ENCODE results near the gene TRIOBP. TPM values are rescaled to one million over a fixed set of nuclear protein-coding genes. Genes with fewer than 3 reads are reported as not detected.
"Not testable (repeated sequence)": the region's sequence is repeated elsewhere in the genome, so short reads cannot be mapped to it uniquely, and the experiment has no call there.

The TRIOBP gene
- total RNA-seq, 1 donor from 2014 or later = 40.6 TPM

DNA sequence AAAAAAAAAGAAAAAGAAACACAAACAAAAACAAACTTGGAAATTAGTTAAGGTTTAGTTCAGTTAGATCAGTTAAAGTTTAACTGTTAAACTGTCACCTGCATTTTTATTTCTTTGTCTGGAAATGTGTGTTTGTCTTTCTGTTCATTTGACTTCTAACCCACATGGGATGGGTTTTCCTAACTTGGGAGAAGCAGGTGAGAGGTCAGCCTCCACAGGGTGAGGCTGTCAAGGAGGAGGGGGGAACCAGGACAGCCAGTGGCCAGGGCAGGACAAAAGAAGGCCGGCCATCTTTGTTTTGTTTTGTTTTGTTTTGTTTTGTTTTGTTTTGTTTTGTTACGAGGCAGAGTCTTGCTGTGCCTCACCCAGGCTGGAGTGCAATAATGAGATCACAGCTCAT lies 97.5 kb downstream of the TRIOBP start:
- Histone ChIP-seq H3K36me3 (ENCODE audit: insufficient read depth, low read length) (no peaks in the 10 kb centered on the region), H3K79me2 (ENCODE audit: insufficient read depth, low read length) (no peaks in the 10 kb centered on the region), H4K20me1 (ENCODE audit: insufficient read depth, low read length) (no peaks in the 10 kb centered on the region), H2AFZ (ENCODE audit: low read depth, low read length) (no peak overlapping the region), H3K4me2 (ENCODE audit: low read length) (no peak overlapping the region), H3K27me3 (ENCODE audit: insufficient read depth, low read length) (no peaks in the 10 kb centered on the region), H3K27ac (ENCODE audit: low read depth, low read length) (no peak overlapping the region), H3K4me1 (ENCODE audit: insufficient read depth, low read length) (no peaks in the 10 kb centered on the region), H3K9ac (ENCODE audit: low read length) (no peak overlapping the region), H3K9me3 (ENCODE audit: insufficient read depth, low read depth, low read length) (no peaks in the 10 kb centered on the region), H3K4me3 (ENCODE audit: insufficient read depth, low read depth, low read length) (no peak overlapping the region)
- Mint-ChIP-seq H3K36me3 (ENCODE audit: low read depth, unreplicated experiment) (no peaks in the 10 kb centered on the region), H3K27me3 (ENCODE audit: low read depth, unreplicated experiment) (peaks cover 16% of the 10 kb centered on the region), H3K4me3 (ENCODE audit: unreplicated experiment) (no peak overlapping the region), H3K4me1 (ENCODE audit: low read depth, unreplicated experiment) (no peaks in the 10 kb centered on the region), H3K27ac (ENCODE audit: unreplicated experiment) (no peak overlapping the region), H3K9me3 (ENCODE audit: unreplicated experiment) (no peaks in the 10 kb centered on the region)
- no peak for FAIRE-seq
- DNase-seq (ENCODE audit: low read depth) = no peak
- TF ChIP-seq, protein P1, sequence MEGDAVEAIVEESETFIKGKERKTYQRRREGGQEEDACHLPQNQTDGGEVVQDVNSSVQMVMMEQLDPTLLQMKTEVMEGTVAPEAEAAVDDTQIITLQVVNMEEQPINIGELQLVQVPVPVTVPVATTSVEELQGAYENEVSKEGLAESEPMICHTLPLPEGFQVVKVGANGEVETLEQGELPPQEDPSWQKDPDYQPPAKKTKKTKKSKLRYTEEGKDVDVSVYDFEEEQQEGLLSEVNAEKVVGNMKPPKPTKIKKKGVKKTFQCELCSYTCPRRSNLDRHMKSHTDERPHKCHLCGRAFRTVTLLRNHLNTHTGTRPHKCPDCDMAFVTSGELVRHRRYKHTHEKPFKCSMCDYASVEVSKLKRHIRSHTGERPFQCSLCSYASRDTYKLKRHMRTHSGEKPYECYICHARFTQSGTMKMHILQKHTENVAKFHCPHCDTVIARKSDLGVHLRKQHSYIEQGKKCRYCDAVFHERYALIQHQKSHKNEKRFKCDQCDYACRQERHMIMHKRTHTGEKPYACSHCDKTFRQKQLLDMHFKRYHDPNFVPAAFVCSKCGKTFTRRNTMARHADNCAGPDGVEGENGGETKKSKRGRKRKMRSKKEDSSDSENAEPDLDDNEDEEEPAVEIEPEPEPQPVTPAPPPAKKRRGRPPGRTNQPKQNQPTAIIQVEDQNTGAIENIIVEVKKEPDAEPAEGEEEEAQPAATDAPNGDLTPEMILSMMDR (IDR thresholded peaks at IDR 0.05; ENCODE audit: insufficient read depth, low read depth, low read length) = no peak
- TF ChIP-seq EZH2 (IDR thresholded peaks at IDR 0.05; ENCODE audit: insufficient read depth, low read length) = no peak

DNA sequence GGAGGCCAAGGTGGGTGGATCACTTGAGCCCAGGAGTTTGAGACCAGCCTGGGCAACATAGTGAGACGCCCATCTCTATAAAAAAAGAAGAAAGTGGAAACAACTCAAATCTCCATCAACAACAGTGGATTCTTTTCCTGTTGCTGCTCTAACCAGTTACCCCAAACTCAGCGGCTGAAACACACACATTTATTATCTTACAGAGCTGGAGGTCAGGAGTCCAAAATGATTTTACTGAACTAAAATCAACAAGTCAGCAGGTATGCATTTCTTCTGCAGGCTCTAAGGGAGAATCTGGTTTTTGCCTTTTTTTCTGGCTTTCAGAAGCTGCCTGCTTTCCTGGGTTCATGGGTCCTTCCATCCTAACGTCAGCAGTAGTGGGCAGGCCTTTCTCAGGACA lies 99.2 kb downstream of the TRIOBP start:
- Mint-ChIP-seq H3K9me3 (ENCODE audit: unreplicated experiment) (no peaks in the 10 kb centered on the region), H3K4me1 (ENCODE audit: low read depth, unreplicated experiment) (no peaks in the 10 kb centered on the region), H3K27me3 (ENCODE audit: low read depth, unreplicated experiment) (peaks cover 20% of the 10 kb centered on the region), H3K27ac (ENCODE audit: unreplicated experiment) (no peak overlapping the region), H3K36me3 (ENCODE audit: low read depth, unreplicated experiment) (no peaks in the 10 kb centered on the region), H3K4me3 (ENCODE audit: unreplicated experiment) (no peak overlapping the region)
- no peaks in the 10 kb centered on the region for H4K20me1 ChIP-seq (ENCODE audit: insufficient read depth, low read length)
- H3K27ac ChIP-seq (ENCODE audit: low read depth, low read length) = no peak overlapping the region
- DNase-seq (ENCODE audit: low read depth) (no peak), FAIRE-seq (no peak)
- H3K4me3 ChIP-seq (ENCODE audit: insufficient read depth, low read depth, low read length) = no peak overlapping the region
- no peak overlapping the region for H3K9ac ChIP-seq (ENCODE audit: low read length)
- H3K27me3 ChIP-seq (ENCODE audit: insufficient read depth, low read length) = no peaks in the 10 kb centered on the region
- no peak overlapping the region for H3K4me2 ChIP-seq (ENCODE audit: low read length)
- H3K79me2 ChIP-seq (ENCODE audit: insufficient read depth, low read length) = no peaks in the 10 kb centered on the region
- no peaks in the 10 kb centered on the region for H3K36me3 ChIP-seq (ENCODE audit: insufficient read depth, low read length)
- no peaks in the 10 kb centered on the region for H3K4me1 ChIP-seq (ENCODE audit: insufficient read depth, low read length)
- H3K9me3 ChIP-seq (ENCODE audit: insufficient read depth, low read depth, low read length) = no peaks in the 10 kb centered on the region
- no peak overlapping the region for H2AFZ ChIP-seq (ENCODE audit: low read depth, low read length)
- TF ChIP-seq EZH2 (IDR thresholded peaks at IDR 0.05; ENCODE audit: insufficient read depth, low read length) = no peak
- TF ChIP-seq, protein P1 (IDR thresholded peaks at IDR 0.05; ENCODE audit: insufficient read depth, low read depth, low read length) = no peak

DNA sequence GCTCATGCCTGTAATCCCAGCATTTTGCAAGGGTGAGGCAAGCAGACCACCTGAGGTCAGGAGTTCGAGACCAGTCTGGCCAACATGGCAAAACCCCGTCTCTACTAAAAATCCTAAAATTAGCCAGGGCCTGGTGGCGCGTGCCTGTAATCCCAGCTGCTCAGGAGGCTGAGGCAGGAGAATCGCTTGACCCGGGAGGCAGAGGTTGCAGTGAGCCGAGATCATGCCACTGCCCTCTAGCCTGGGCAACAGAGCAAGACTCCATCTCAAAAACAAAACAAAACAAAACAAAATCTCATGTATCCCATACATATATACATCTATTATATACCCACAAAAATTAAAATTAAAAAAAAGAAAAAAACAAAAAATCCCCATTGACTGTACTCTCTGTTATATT lies 100.4 kb downstream of the TRIOBP start:
- not testable (repeated sequence) for H3K27me3 ChIP-seq (ENCODE audit: insufficient read depth, low read length); H3K36me3 Mint-ChIP-seq (ENCODE audit: low read depth, unreplicated experiment); H3K4me3 Mint-ChIP-seq (ENCODE audit: unreplicated experiment); H4K20me1 ChIP-seq (ENCODE audit: insufficient read depth, low read length); H3K4me2 ChIP-seq (ENCODE audit: low read length); H3K36me3 ChIP-seq (ENCODE audit: insufficient read depth, low read length); H3K4me1 Mint-ChIP-seq (ENCODE audit: low read depth, unreplicated experiment); H3K79me2 ChIP-seq (ENCODE audit: insufficient read depth, low read length); H3K4me3 ChIP-seq (ENCODE audit: insufficient read depth, low read depth, low read length); H3K27ac ChIP-seq (ENCODE audit: low read depth, low read length); DNase-seq (ENCODE audit: low read depth); H3K9me3 Mint-ChIP-seq (ENCODE audit: unreplicated experiment); H3K4me1 ChIP-seq (ENCODE audit: insufficient read depth, low read length); H3K27ac Mint-ChIP-seq (ENCODE audit: unreplicated experiment); H3K9ac ChIP-seq (ENCODE audit: low read length); FAIRE-seq; H3K9me3 ChIP-seq (ENCODE audit: insufficient read depth, low read depth, low read length); H2AFZ ChIP-seq (ENCODE audit: low read depth, low read length)
- H3K27me3 Mint-ChIP-seq (ENCODE audit: low read depth, unreplicated experiment) = peaks cover 20% of the 10 kb centered on the region

Measured in astrocyte (in vitro differentiated cells and primary cell).